ENCODE results near the gene HOXD8.

DNA sequence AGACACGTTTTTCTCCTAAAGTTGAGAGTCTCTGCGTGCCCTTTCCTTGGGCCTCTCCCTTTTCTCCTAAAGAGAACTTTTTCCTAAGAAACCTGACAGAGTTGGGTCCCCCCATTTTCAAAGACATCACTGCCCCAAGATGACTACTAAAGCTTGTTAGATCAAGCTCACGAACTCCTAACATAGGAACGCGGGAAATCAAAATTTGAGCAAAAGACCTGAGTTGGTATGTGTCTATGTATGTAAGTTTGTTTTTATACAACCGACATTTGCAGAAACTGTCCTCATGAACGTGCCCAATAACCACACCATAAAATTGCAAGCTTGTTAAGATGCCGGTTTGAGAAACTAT, 35.6 kb upstream of the HOXD8 start:
- TF ChIP-seq, protein P1, sequence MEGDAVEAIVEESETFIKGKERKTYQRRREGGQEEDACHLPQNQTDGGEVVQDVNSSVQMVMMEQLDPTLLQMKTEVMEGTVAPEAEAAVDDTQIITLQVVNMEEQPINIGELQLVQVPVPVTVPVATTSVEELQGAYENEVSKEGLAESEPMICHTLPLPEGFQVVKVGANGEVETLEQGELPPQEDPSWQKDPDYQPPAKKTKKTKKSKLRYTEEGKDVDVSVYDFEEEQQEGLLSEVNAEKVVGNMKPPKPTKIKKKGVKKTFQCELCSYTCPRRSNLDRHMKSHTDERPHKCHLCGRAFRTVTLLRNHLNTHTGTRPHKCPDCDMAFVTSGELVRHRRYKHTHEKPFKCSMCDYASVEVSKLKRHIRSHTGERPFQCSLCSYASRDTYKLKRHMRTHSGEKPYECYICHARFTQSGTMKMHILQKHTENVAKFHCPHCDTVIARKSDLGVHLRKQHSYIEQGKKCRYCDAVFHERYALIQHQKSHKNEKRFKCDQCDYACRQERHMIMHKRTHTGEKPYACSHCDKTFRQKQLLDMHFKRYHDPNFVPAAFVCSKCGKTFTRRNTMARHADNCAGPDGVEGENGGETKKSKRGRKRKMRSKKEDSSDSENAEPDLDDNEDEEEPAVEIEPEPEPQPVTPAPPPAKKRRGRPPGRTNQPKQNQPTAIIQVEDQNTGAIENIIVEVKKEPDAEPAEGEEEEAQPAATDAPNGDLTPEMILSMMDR (IDR thresholded peaks at IDR 0.05; ENCODE audit: insufficient read depth, low read depth, low read length) = no peak
- TF ChIP-seq EZH2 (IDR thresholded peaks at IDR 0.05; ENCODE audit: insufficient read depth, low read length) = no peak
